Naive thymus-derived CD4-positive, alpha-beta T cell (primary cell): ENCODE data around the gene EGFLAM. TPM values are rescaled to one million over a fixed set of nuclear protein-coding genes. Genes with fewer than 3 reads are reported as not detected.

Experiments used
- ATAC-seq: fragments of 150-1000 bp; cut with Tn5 transposase; 2 replicates; pipeline ENCODE4 v1.10.0; 2021; ENCODE audit warnings: mild to moderate bottlenecking, moderate library complexity
- CTCF ChIA-PET: fragments of 350-600 bp; sonication (Branson Sonifier 250); formaldehyde crosslinking; loops from one replicate; lab custom pipeline; 2021; ENCODE audit warnings: antibody characterized with exemption; lab: Charles Lee
- POLR2A ChIA-PET: fragments of 350-600 bp; sonication (Branson Sonifier 250); formaldehyde crosslinking; loops from one replicate; lab custom pipeline; 2021; ENCODE audit warnings: antibody characterized with exemption, inconsistent platforms; lab: Charles Lee
- DNase-seq, 9 donors: peaks; one replicate each; pipeline versions ENCODE4 v3.0.0 to v3.0.0-alpha.2; 2020 to 2022; ENCODE audit warnings: mixed read lengths in 1 of 9
- H3K27ac ChIP-seq: one replicate; pipeline ENCODE4 v1.7.0; 2013; ENCODE audit warnings: mild to moderate bottlenecking, low read depth, low read length, moderate library complexity
- H3K27me3 ChIP-seq, 2 donors: one replicate each; pipeline ENCODE4 v1.7.0; 2013; ENCODE audit warnings: low read length in 2 of 2, mild to moderate bottlenecking in 2 of 2, moderate library complexity in 2 of 2; ENCODE audit not compliant: control insufficient read depth in 2 of 2, insufficient read depth in 2 of 2
- H3K36me3 ChIP-seq, 3 experiments: 1 replicate in 2 of 3; 2 replicates in 1 of 3; pipeline ENCODE4 v1.7.0; 2013; ENCODE audit warnings: low read length in 3 of 3, mild to moderate bottlenecking in 3 of 3, moderate library complexity in 1 of 3; ENCODE audit not compliant: insufficient read depth in 3 of 3, control insufficient read depth in 2 of 3
- H3K4me1 ChIP-seq, 2 donors: one replicate each; pipeline ENCODE4 v1.7.0; 2013; ENCODE audit warnings: low read length in 2 of 2, mild to moderate bottlenecking in 2 of 2, moderate library complexity in 1 of 2; ENCODE audit not compliant: control insufficient read depth in 2 of 2, insufficient read depth in 2 of 2
- H3K4me3 ChIP-seq: 2 replicates; pipeline ENCODE4 v1.7.0; 2013; ENCODE audit warnings: mild to moderate bottlenecking, low read length
- H3K9me3 ChIP-seq, 3 experiments: 1 replicate in 2 of 3; 2 replicates in 1 of 3; pipeline ENCODE4 v1.7.0; 2013; ENCODE audit warnings: low read length in 3 of 3; ENCODE audit not compliant: control insufficient read depth in 2 of 3
- H3K27ac Mint-ChIP-seq, 9 donors: one replicate each; pipeline ENCODE4 v1.8.0; 2020 to 2022; ENCODE audit warnings: mixed read lengths in 9 of 9, mild to moderate bottlenecking in 8 of 9, moderate library complexity in 5 of 9, inconsistent platforms in 2 of 9
- H3K27me3 Mint-ChIP-seq, 5 donors: one replicate each; pipeline ENCODE4 v1.8.0; 2021 to 2022; ENCODE audit warnings: mixed read lengths in 5 of 5, mild to moderate bottlenecking in 1 of 5
- H3K36me3 Mint-ChIP-seq, 5 donors: one replicate each; pipeline ENCODE4 v1.8.0; 2020 to 2022; ENCODE audit warnings: mixed read lengths in 5 of 5, mild to moderate bottlenecking in 3 of 5, inconsistent platforms in 1 of 5
- H3K4me1 Mint-ChIP-seq, 7 donors: one replicate each; pipeline ENCODE4 v1.8.0; 2020 to 2022; ENCODE audit warnings: mixed read lengths in 7 of 7, mild to moderate bottlenecking in 3 of 7, inconsistent platforms in 1 of 7
- H3K4me3 Mint-ChIP-seq, 10 donors: one replicate each; pipeline ENCODE4 v1.8.0; 2020 to 2022; ENCODE audit warnings: mild to moderate bottlenecking in 10 of 10, mixed read lengths in 10 of 10, moderate library complexity in 6 of 10, inconsistent platforms in 2 of 10
- H3K9me3 Mint-ChIP-seq, 11 donors: one replicate each; pipeline ENCODE4 v1.8.0; 2020 to 2022; ENCODE audit warnings: mixed read lengths in 11 of 11, mild to moderate bottlenecking in 4 of 11, inconsistent platforms in 1 of 11, moderate library complexity in 1 of 11
- intact Hi-C, 2 donors: fragments of 100-400 bp; cut with micrococcal nuclease; formaldehyde crosslinking; loops; one replicate each; pipeline ENCODE4 v1.15.1; 2023
- polyA plus RNA-seq, 2 donors: library from polyadenylated mRNA; unstranded; fragments of 300-500 nt; fragmentation: Illumina TruSeq; gene quantifications; one replicate each; pipeline ENCODE4 v1.2.3, GENCODE V29; 2021
- total RNA-seq, 6 experiments: library from RNA in 5 of 6; stranded (reverse) in 5 of 6; gene quantifications; 1 replicate in 5 of 6; 2 replicates in 1 of 6; pipeline ENCODE4 v1.2.3 and lab custom pipeline; 2021 to 2026

EGFLAM gene
- total and polyA plus RNA-seq, 7 experiments from 2014 or later = not detected

- no peaks in the 10 kb centered on the region for H3K36me3 ChIP-seq
- peaks cover 3 to 6% of the 10 kb centered on the region in 2 donors for H3K4me1 ChIP-seq
- Mint-ChIP-seq H3K4me1 (peaks cover 6 to 14% (median 10%) of the 10 kb centered on the region in 7 donors), H3K27ac (no peak overlapping the region), H3K27me3 (peaks cover 66 to 79% (median 71%) of the 10 kb centered on the region in 5 donors), H3K36me3 (no peaks in the 10 kb centered on the region), H3K9me3 (peaks cover 0 to 4% (median 0%) of the 10 kb centered on the region in 11 donors), H3K4me3 (no peak overlapping the region)
- H3K27ac ChIP-seq = no peak overlapping the region
- no peak overlapping the region for H3K4me3 ChIP-seq
- intact Hi-C loops = loop anchor here in 1 of 2 donors (10.0 kb wide), 2 partner anchors 657 to 687 kb away; no protein-coding TSS in a partner anchor
- DNase-seq (no peak), ATAC-seq (no peak)
- CTCF ChIA-PET = no interaction called here
- peaks cover 0 to 3% of the 10 kb centered on the region in 2 donors for H3K27me3 ChIP-seq
- no peaks in the 10 kb centered on the region for H3K9me3 ChIP-seq
- POLR2A ChIA-PET = no interaction called here
Observed at GRCh38 chr5:38447786-38448185, 189.4 kb downstream of the EGFLAM start.

GRCh38 chr5:38448568-38449350 is 190.4 kb downstream of the EGFLAM start:
- ATAC-seq = no peak
- intact Hi-C loops = loop anchor here in 1 of 2 donors (10.0 kb wide), 2 partner anchors 656 to 686 kb away; no protein-coding TSS in a partner anchor
- H3K27ac ChIP-seq = no peak overlapping the region
- Mint-ChIP-seq H3K27me3 (peaks cover 70 to 82% (median 77%) of the 10 kb centered on the region in 5 donors), H3K36me3 (no peaks in the 10 kb centered on the region), H3K4me1 (peaks cover 16 to 24% (median 17%) of the 10 kb centered on the region in 7 donors), H3K4me3 (no peak overlapping the region), H3K27ac (no peak overlapping the region), H3K9me3 (peaks cover 0 to 8% (median 0%) of the 10 kb centered on the region in 11 donors)
- H3K36me3 ChIP-seq = no peaks in the 10 kb centered on the region
- ChIA-PET POLR2A (no interaction called here), CTCF (no interaction called here)
- DNase-seq = no peak
- H3K4me3 ChIP-seq = no peak overlapping the region
- peaks cover 0 to 3% of the 10 kb centered on the region in 2 donors for H3K27me3 ChIP-seq
- H3K4me1 ChIP-seq = peaks cover 12 to 16% of the 10 kb centered on the region in 2 donors
- no peaks in the 10 kb centered on the region for H3K9me3 ChIP-seq

- no peaks in the 10 kb centered on the region for H3K36me3 ChIP-seq
- POLR2A ChIA-PET = no interaction called here
- DNase-seq (no peak), ATAC-seq (no peak)
- no peak overlapping the region for H3K4me3 ChIP-seq
- no peaks in the 10 kb centered on the region for H3K9me3 ChIP-seq
- intact Hi-C loops = loop anchor here in 1 of 2 donors (5.0 to 10.0 kb wide), 2 partner anchors 762 to 1576 kb away; partner anchors contain the start of gene NIPBL
- H3K27me3 Mint-ChIP-seq = peaks cover 67 to 87% (median 76%) of the 10 kb centered on the region in 5 donors
- peaks cover 21 to 26% of the 10 kb centered on the region in 2 donors for H3K4me1 ChIP-seq
- H3K4me3 Mint-ChIP-seq = no peak overlapping the region
- H3K27me3 ChIP-seq = peaks cover 0 to 3% of the 10 kb centered on the region in 2 donors
- H3K27ac Mint-ChIP-seq = no peak overlapping the region
- H3K27ac ChIP-seq = no peak overlapping the region
- peaks cover 0 to 11% (median 0%) of the 10 kb centered on the region in 11 donors for H3K9me3 Mint-ChIP-seq
- H3K36me3 Mint-ChIP-seq = no peaks in the 10 kb centered on the region
- peaks cover 19 to 38% (median 30%) of the 10 kb centered on the region in 7 donors for H3K4me1 Mint-ChIP-seq
- CTCF ChIA-PET = interaction anchor here (1.4 kb wide), 1 partner anchor 9 kb away, joined by 6 read pairs; no protein-coding TSS in a partner anchor
Observed at GRCh38 chr5:38450627-38451026, 192.3 kb downstream of the EGFLAM start.

- Histone ChIP-seq H3K4me1 (peaks cover 21 to 32% of the 10 kb centered on the region in 2 donors), H3K27ac (no peak overlapping the region), H3K9me3 (no peaks in the 10 kb centered on the region), H3K4me3 (no peak overlapping the region), H3K36me3 (no peaks in the 10 kb centered on the region), H3K27me3 (peaks cover 0 to 3% of the 10 kb centered on the region in 2 donors)
- POLR2A ChIA-PET = no interaction called here
- intact Hi-C loops = loop anchor here in 1 of 2 donors (5.0 to 10.0 kb wide), 2 partner anchors 761 to 1576 kb away; partner anchors contain the start of gene NIPBL
- Mint-ChIP-seq H3K27ac (peak overlapping the region in 1 of 9 donors; percentile 70), H3K4me1 (peaks cover 19 to 38% (median 30%) of the 10 kb centered on the region in 7 donors), H3K36me3 (no peaks in the 10 kb centered on the region), H3K27me3 (peaks cover 67 to 90% (median 78%) of the 10 kb centered on the region in 5 donors), H3K4me3 (peak overlapping the region in 1 of 10 donors; percentile 11), H3K9me3 (peaks cover 0 to 11% (median 0%) of the 10 kb centered on the region in 11 donors)
- CTCF ChIA-PET = interaction anchor here (1.4 to 4.0 kb wide), 2 partner anchors 9 to 10 kb away, joined by 6 to 24 read pairs; no protein-coding TSS in a partner anchor
- ATAC-seq = no peak
- DNase-seq = no peak
Observed at GRCh38 chr5:38451074-38451725, 192.8 kb downstream of the EGFLAM start.

- Histone ChIP-seq H3K27me3 (peaks cover 0 to 3% of the 10 kb centered on the region in 2 donors), H3K4me3 (no peak overlapping the region), H3K36me3 (no peaks in the 10 kb centered on the region), H3K4me1 (peaks cover 21 to 32% of the 10 kb centered on the region in 2 donors), H3K27ac (no peak overlapping the region), H3K9me3 (no peaks in the 10 kb centered on the region)
- ATAC-seq (no peak), DNase-seq (no peak)
- Mint-ChIP-seq H3K4me3 (peak overlapping the region in 2 of 10 donors; percentile 17 to 74), H3K27ac (no peak overlapping the region), H3K36me3 (no peaks in the 10 kb centered on the region), H3K4me1 (peaks cover 19 to 38% (median 30%) of the 10 kb centered on the region in 7 donors), H3K9me3 (peaks cover 0 to 11% (median 0%) of the 10 kb centered on the region in 11 donors), H3K27me3 (peaks cover 65 to 90% (median 78%) of the 10 kb centered on the region in 5 donors)
- CTCF ChIA-PET = interaction anchor here (4.0 kb wide), 1 partner anchor 11 kb away, joined by 24 read pairs; no protein-coding TSS in a partner anchor
- intact Hi-C loops = loop anchor here in 1 of 2 donors (5.0 to 10.0 kb wide), 2 partner anchors 760 to 1577 kb away; partner anchors contain the start of gene NIPBL
- POLR2A ChIA-PET = no interaction called here
Observed at GRCh38 chr5:38452201-38452600, 193.8 kb downstream of the EGFLAM start.

GRCh38 chr5:38453506-38453905 is 195.1 kb downstream of the EGFLAM start:
- H3K36me3 ChIP-seq = no peaks in the 10 kb centered on the region
- intact Hi-C loops = loop anchor here in 1 of 2 donors (5.0 to 10.0 kb wide), 2 partner anchors 759 to 1579 kb away; partner anchors contain the start of gene NIPBL
- Mint-ChIP-seq H3K4me3 (peak overlapping the region; percentile 36 to 77 (median 66)), H3K9me3 (peaks cover 0 to 12% (median 0%) of the 10 kb centered on the region in 11 donors), H3K4me1 (peaks cover 19 to 38% (median 30%) of the 10 kb centered on the region in 7 donors), H3K36me3 (no peaks in the 10 kb centered on the region), H3K27me3 (peaks cover 68 to 89% (median 82%) of the 10 kb centered on the region in 5 donors), H3K27ac (peak overlapping the region in 8 of 9 donors; percentile 6 to 82 (median 43))
- peaks cover 21 to 32% of the 10 kb centered on the region in 2 donors for H3K4me1 ChIP-seq
- ChIA-PET POLR2A (no interaction called here), CTCF (interaction anchor here (0.6 to 4.0 kb wide), 2 partner anchors 12 to 37 kb away, joined by 3 to 24 read pairs; no protein-coding TSS in a partner anchor)
- DNase-seq = peak in 8 of 9 donors; percentile 50 to 82 (median 73)
- peak; percentile 86 for ATAC-seq
- peaks cover 0 to 3% of the 10 kb centered on the region in 2 donors for H3K27me3 ChIP-seq
- no peak overlapping the region for H3K27ac ChIP-seq
- H3K9me3 ChIP-seq = no peaks in the 10 kb centered on the region
- H3K4me3 ChIP-seq = no peak overlapping the region
